Karpas-422 (cell line): ENCODE data around the gene KRTAP9-8. TPM values are rescaled to one million over a fixed set of nuclear protein-coding genes. Genes with fewer than 3 reads are reported as not detected.

Source experiments
- DNase-seq: peaks from one replicate; pipeline ENCODE4 v3.0.0-alpha.2; 2015
- H2AFZ ChIP-seq: fragments of 200-600 bp; sonication (generic); 2 replicates; pipeline ENCODE4 v1.6.1; 2014; ENCODE audit warnings: antibody characterized with exemption, low read length, mixed read lengths
- H3K27ac ChIP-seq: fragments of 200-600 bp; sonication (generic); 2 replicates; pipeline ENCODE4 v1.5.1; 2014; ENCODE audit warnings: mild to moderate bottlenecking, low read length, moderate library complexity
- H3K27me3 ChIP-seq: fragments of 200-600 bp; sonication (generic); 2 replicates; pipeline ENCODE4 v1.6.1; 2014; ENCODE audit warnings: low read length, mixed read lengths
- H3K36me3 ChIP-seq: fragments of 200-600 bp; sonication (generic); 2 replicates; pipeline ENCODE4 v1.6.1; 2014; ENCODE audit warnings: low read length, mixed read lengths; ENCODE audit not compliant: insufficient read depth
- H3K4me1 ChIP-seq: fragments of 200-600 bp; sonication (generic); 2 replicates; pipeline ENCODE4 v1.6.1; 2014; ENCODE audit warnings: mild to moderate bottlenecking, low read length, mixed read lengths
- H3K4me2 ChIP-seq: fragments of 200-600 bp; sonication (generic); 2 replicates; pipeline ENCODE4 v1.6.1; 2014; ENCODE audit warnings: low read length, low read depth, mild to moderate bottlenecking; ENCODE audit not compliant: poor library complexity, severe bottlenecking
- H3K4me3 ChIP-seq: fragments of 200-600 bp; sonication (generic); 2 replicates; pipeline ENCODE4 v1.5.1; 2014; ENCODE audit warnings: mild to moderate bottlenecking, antibody characterized with exemption, low read length, mixed read lengths
- H3K79me2 ChIP-seq: fragments of 200-600 bp; sonication (generic); 2 replicates; pipeline ENCODE4 v1.6.1; 2014; ENCODE audit warnings: mild to moderate bottlenecking, low read length, mixed read lengths
- H3K9ac ChIP-seq: fragments of 200-600 bp; sonication (generic); 2 replicates; pipeline ENCODE4 v1.6.0; 2014; ENCODE audit warnings: low read length
- H3K9me2 ChIP-seq: fragments of 200-600 bp; sonication (generic), shearing (Covaris generic); replicated peaks from 2 replicates; pipeline ENCODE4 v1.6.0; 2014; ENCODE audit warnings: mild to moderate bottlenecking, low read length, moderate library complexity; ENCODE audit not compliant: insufficient read depth
- H3K9me3 ChIP-seq: fragments of 300-700, 200-600 bp; sonication (generic); 2 replicates; pipeline ENCODE4 v1.6.1; 2014; ENCODE audit warnings: low read length, mixed read lengths
- H4K20me1 ChIP-seq: fragments of 200-600 bp; sonication (generic); 2 replicates; pipeline ENCODE4 v1.6.1; 2014; ENCODE audit warnings: mild to moderate bottlenecking, antibody characterized with exemption, low read length, low read depth; ENCODE audit not compliant: insufficient read depth
- small RNA-seq: library from RNA; depleted of rRNA; stranded (forward); fragments of <200 nt; gene quantifications from one replicate; pipeline ENCODE3, GENCODE V24; 2014
- total RNA-seq: library from RNA; depleted of rRNA; stranded (reverse); fragments of >200 nt; shearing (Covaris generic); gene quantifications from 2 replicates; pipeline ENCODE4 v1.2.3, GENCODE V29; 2014; ENCODE audit warnings: low replicate concordance; rRNA removed

Gene KRTAP9-8
- total RNA-seq, 1 experiment from 2014 or later: not detected

DNA sequence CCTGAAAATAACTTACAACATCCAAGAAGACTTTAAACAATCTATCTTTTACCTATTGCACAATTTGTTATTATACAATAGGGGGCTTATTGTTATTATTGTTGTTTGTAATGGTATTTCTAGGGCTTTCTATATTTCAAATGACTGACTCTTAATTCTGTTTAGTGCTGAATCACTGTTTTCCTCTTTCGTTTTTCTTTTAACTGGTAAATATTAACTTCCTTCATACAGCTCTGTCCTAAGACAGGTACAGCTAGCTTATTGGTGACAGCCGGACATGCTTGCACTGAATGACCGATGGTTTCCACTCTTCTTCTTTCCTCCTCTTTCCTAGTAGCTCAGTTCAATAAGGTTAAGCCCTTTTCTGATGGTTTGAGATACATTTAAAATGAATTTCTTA lies 49.3 kb downstream of the KRTAP9-8 start:
- no peak overlapping the region for H3K27ac ChIP-seq

More for the DNA sequence above, 49.3 kb downstream of the KRTAP9-8 start:
- no peak overlapping the region for H3K9ac ChIP-seq
- no peaks in the 10 kb centered on the region for H3K9me3 ChIP-seq
- H3K79me2 ChIP-seq: no peaks in the 10 kb centered on the region
- H3K4me1 ChIP-seq: no peaks in the 10 kb centered on the region
- no peak overlapping the region for H3K4me2 ChIP-seq
- H3K36me3 ChIP-seq: no peaks in the 10 kb centered on the region
- H3K9me2 ChIP-seq: no peaks in the 10 kb centered on the region
- DNase-seq: no peak
- no peak overlapping the region for H3K4me3 ChIP-seq
- H2AFZ ChIP-seq: no peak overlapping the region
- H3K27me3 ChIP-seq: no peaks in the 10 kb centered on the region
- no peaks in the 10 kb centered on the region for H4K20me1 ChIP-seq

Small RNA genes within 50 kb of the gene (small RNA-seq; reads per million reads assigned to genes)
- not detected for gene KRTAP9-10P

Other genes with a start within 250 kb of the KRTAP9-8 start
- gene KRTAP3-3, start 243.8 kb upstream of the KRTAP9-8 start, total RNA-seq: not detected in 2 replicates
- gene KRTAP3-2, start 238.1 kb upstream of the KRTAP9-8 start, total RNA-seq: not detected in 2 replicates
- gene KRTAP3-1, start 228.9 kb upstream of the KRTAP9-8 start, total RNA-seq: not detected in 2 replicates
- gene KRTAP1-5, start 210.8 kb upstream of the KRTAP9-8 start, total RNA-seq: not detected in 2 replicates
- not detected in 2 replicates for gene KRTAP1-4, start 207.8 kb upstream of the KRTAP9-8 start, total RNA-seq
- gene KRTAP1-3, start 203.1 kb upstream of the KRTAP9-8 start, total RNA-seq: not detected in 2 replicates
- not detected in 2 replicates for gene KRTAP1-1, start 196.5 kb upstream of the KRTAP9-8 start, total RNA-seq
- not detected in 2 replicates for gene KRTAP2-1, start 190.7 kb upstream of the KRTAP9-8 start, total RNA-seq
- gene KRTAP2-2, start 182.8 kb upstream of the KRTAP9-8 start, total RNA-seq: not detected in 2 replicates
- not detected in 2 replicates for gene KRTAP2-3, start 177.9 kb upstream of the KRTAP9-8 start, total RNA-seq
- gene KRTAP2-4, start 172.1 kb upstream of the KRTAP9-8 start, total RNA-seq: not detected in 2 replicates
- gene KRTAP4-7, start 153.8 kb upstream of the KRTAP9-8 start, total RNA-seq: not detected in 2 replicates
- gene KRTAP4-8, start 139.9 kb upstream of the KRTAP9-8 start, total RNA-seq: not detected in 2 replicates
- gene KRTAP4-16, start 135.8 kb upstream of the KRTAP9-8 start, total RNA-seq: not detected in 2 replicates
- not detected in 2 replicates for gene KRTAP4-9, start 132.6 kb upstream of the KRTAP9-8 start, total RNA-seq
- gene KRTAP4-11, start 119.6 kb upstream of the KRTAP9-8 start, total RNA-seq: not detected in 2 replicates
- gene KRTAP4-12, start 113.8 kb upstream of the KRTAP9-8 start, total RNA-seq: not detected in 2 replicates
- not detected in 2 replicates for gene KRTAP4-6, start 97.5 kb upstream of the KRTAP9-8 start, total RNA-seq
- gene KRTAP4-5, start 88.2 kb upstream of the KRTAP9-8 start, total RNA-seq: not detected in 2 replicates
- not detected in 2 replicates for gene KRTAP4-4, start 77.3 kb upstream of the KRTAP9-8 start, total RNA-seq
- gene KRTAP4-3, start 69.8 kb upstream of the KRTAP9-8 start, total RNA-seq: not detected in 2 replicates
- gene KRTAP4-2, start 59.8 kb upstream of the KRTAP9-8 start, total RNA-seq: not detected in 2 replicates
- not detected in 2 replicates for gene KRTAP4-1, start 53.1 kb upstream of the KRTAP9-8 start, total RNA-seq
- not detected in 2 replicates for gene KRTAP9-1, start 48.1 kb upstream of the KRTAP9-8 start, total RNA-seq
- not detected in 2 replicates for gene KRTAP9-2, start 11.4 kb upstream of the KRTAP9-8 start, total RNA-seq
- not detected in 2 replicates for gene KRTAP9-3, start 5.5 kb upstream of the KRTAP9-8 start, total RNA-seq
- gene KRTAP9-4, start 11.7 kb downstream of the KRTAP9-8 start, total RNA-seq: not detected in 2 replicates
- not detected in 2 replicates for gene KRTAP9-9, start 17.4 kb downstream of the KRTAP9-8 start, total RNA-seq
- gene KRTAP9-6, start 27.4 kb downstream of the KRTAP9-8 start, total RNA-seq: not detected in 2 replicates
- not detected in 2 replicates for gene KRTAP9-7, start 37.7 kb downstream of the KRTAP9-8 start, total RNA-seq
- gene KRTAP29-1, start 64.9 kb downstream of the KRTAP9-8 start, total RNA-seq: not detected in 2 replicates
- gene KRTAP16-1, start 71.3 kb downstream of the KRTAP9-8 start, total RNA-seq: not detected in 2 replicates
- gene KRTAP17-1, start 77.7 kb downstream of the KRTAP9-8 start, total RNA-seq: 1.6 TPM in 1 of 2 replicates, not detected in the other
- gene KRT33A, start 112.8 kb downstream of the KRTAP9-8 start, total RNA-seq: not detected in 2 replicates
- not detected in 2 replicates for gene KRT33B, start 131.8 kb downstream of the KRTAP9-8 start, total RNA-seq
- not detected in 2 replicates for gene KRT34, start 144.3 kb downstream of the KRTAP9-8 start, total RNA-seq
- not detected in 2 replicates for gene KRT31, start 159.6 kb downstream of the KRTAP9-8 start, total RNA-seq
- not detected in 2 replicates for gene KRT37, start 186.6 kb downstream of the KRTAP9-8 start, total RNA-seq
- gene KRT38, start 203.0 kb downstream of the KRTAP9-8 start, total RNA-seq: not detected in 2 replicates
- gene KRT32, start 229.4 kb downstream of the KRTAP9-8 start, total RNA-seq: not detected in 2 replicates
- not detected in 2 replicates for gene KRT35, start 243.2 kb downstream of the KRTAP9-8 start, total RNA-seq